HepG2 (cell line): ENCODE results near the gene EBF3. TPM values are rescaled to one million over a fixed set of nuclear protein-coding genes. Genes with fewer than 3 reads are reported as not detected.

Source experiments
- ATAC-seq: fragments of 200-7000 bp; cut with Tn5 transposase; 3 replicates; pipeline ENCODE4 v1.9.1; 2020; ENCODE audit warnings: mild to moderate bottlenecking, moderate library complexity
- BruUV-seq: library from RNA; stranded (reverse); fragments of 400-500 nt; replicated peaks from 2 replicates; lab custom pipeline; 2021; lab: Mats Ljungman, UMichigan
- CTCF ChIA-PET: fragments of 300-600 bp; formaldehyde crosslinking; extraction: SDS; loops from one replicate; lab custom pipeline; 2021; ENCODE audit warnings: low total read pairs, inconsistent platforms, low intra/inter-chr PET ratio; lab: Yijun Ruan, JAX
- POLR2A ChIA-PET: fragments of 350-600 bp; sonication (Branson Sonifier 250); formaldehyde crosslinking; loops from one replicate; lab custom pipeline; 2020; ENCODE audit warnings: antibody characterized with exemption, inconsistent platforms; lab: Yijun Ruan, JAX
- DNase-seq: peaks from one replicate; pipeline ENCODE4 v3.0.0-alpha.2; 2015; ENCODE audit warnings: low spot score
- FAIRE-seq: peaks from 3 replicates; lab custom pipeline; 2011; peaks lifted over from hg19 to GRCh38; lab: Jason Lieb, UNC
- H2AFZ ChIP-seq: one replicate; pipeline ENCODE4 v1.6.1; 2011; ENCODE audit warnings: low read length, inconsistent platforms
- H3K27ac ChIP-seq: fragments of 300-600 bp; 3 replicates; pipeline ENCODE4 v1.8.0; 2011; ENCODE audit warnings: mixed run types, mild to moderate bottlenecking, mixed read lengths, low read length, inconsistent platforms; ENCODE audit not compliant: insufficient read depth; ENCODE audit errors: extremely low read length
- H3K27me3 ChIP-seq, 2 experiments: fragments of 200-600 bp in 1 of 2; 2 replicates in 1 of 2; 3 replicates in 1 of 2; pipeline versions ENCODE4 v1.6.0 to v1.8.0; 2011; ENCODE audit warnings: low read length in 2 of 2, mild to moderate bottlenecking in 2 of 2, moderate library complexity in 2 of 2, inconsistent platforms in 1 of 2; ENCODE audit not compliant: insufficient read depth in 2 of 2, control insufficient read depth in 1 of 2
- H3K36me3 ChIP-seq, 2 experiments: fragments of 200-600 bp in 1 of 2; replicated peaks in 1 of 2; 2 replicates in 1 of 2; 3 replicates in 1 of 2; pipeline versions ENCODE4 v1.5.1 to v1.8.0; 2011; ENCODE audit warnings: low read length in 2 of 2, inconsistent platforms in 1 of 2; ENCODE audit not compliant: insufficient read depth in 2 of 2, control insufficient read depth in 1 of 2
- H3K4me1 ChIP-seq: 2 replicates; pipeline ENCODE4 v1.5.1; 2012; ENCODE audit warnings: low read length, inconsistent platforms; ENCODE audit not compliant: insufficient read depth
- H3K4me2 ChIP-seq: 2 replicates; pipeline ENCODE4 v1.6.0; 2011; ENCODE audit warnings: low read depth, low read length, inconsistent platforms
- H3K4me3 ChIP-seq, 3 experiments: fragments of 200-600 bp in 1 of 3; sonication (generic), shearing (Covaris generic) in 1 of 3; replicated peaks in 1 of 3; 2 replicates each; pipeline ENCODE4 v1.5.1; 2011 to 2016; ENCODE audit warnings: low read length in 3 of 3, inconsistent platforms in 2 of 3, low read depth in 2 of 3, mild to moderate bottlenecking in 2 of 3, control low read depth in 1 of 3, mixed read lengths in 1 of 3; ENCODE audit not compliant: insufficient read depth in 1 of 3
- H3K79me2 ChIP-seq: one replicate; pipeline ENCODE4 v1.6.1; 2011; ENCODE audit warnings: low read length, inconsistent platforms; ENCODE audit not compliant: insufficient read depth
- H3K9ac ChIP-seq: 2 replicates; pipeline ENCODE4 v1.6.0; 2011; ENCODE audit warnings: mild to moderate bottlenecking, low read depth, low read length, inconsistent platforms; ENCODE audit not compliant: insufficient read depth
- H3K9me3 ChIP-seq: 2 replicates; pipeline ENCODE4 v1.5.1; 2012; ENCODE audit warnings: mild to moderate bottlenecking, low read length
- H4K20me1 ChIP-seq: 2 replicates; pipeline ENCODE4 v1.6.0; 2011; ENCODE audit warnings: inconsistent platforms, mild to moderate bottlenecking, low read length, moderate library complexity; ENCODE audit not compliant: insufficient read depth
- GTF3A ChIP-seq: sonication (generic); formaldehyde crosslinking; conservative IDR thresholded peaks from 2 replicates; pipeline ENCODE4 v1.4.0; 2020; ENCODE audit warnings: mild to moderate bottlenecking, missing genetic modification reagents
- ZNF761 ChIP-seq: sonication (generic); formaldehyde crosslinking; conservative IDR thresholded peaks from 2 replicates; pipeline ENCODE4 v1.4.0; 2020; ENCODE audit warnings: mild to moderate bottlenecking, missing genetic modification reagents
- WGBS: methylation state at CpG from one replicate; pipeline ENCODE4 v1.1.6; 2017; ENCODE audit warnings: low lambda C conversion rate; 5-methylcytosine and 5-hydroxymethylcytosine counted together
- in situ Hi-C: cut with HindIII; loops from 2 replicates; pipeline ENCODE4 v1.10.0; 2017; ENCODE audit warnings: low pct_unique_long_range_greater_than_20kb; ENCODE audit not compliant: extremely low pct_ligation_motif_present
- intact Hi-C: fragments of 100-400 bp; cut with micrococcal nuclease; formaldehyde crosslinking; loops from one replicate; pipeline ENCODE4 v1.10.0; 2022; ENCODE audit not compliant: unreplicated experiment
- polyA plus RNA-seq, 8 experiments: library from polyadenylated mRNA; depleted of rRNA in 3 of 8; stranded (reverse) in 7 of 8; unstranded in 1 of 8; fragments of >200 nt; fragmentation: Illumina TruSeq in 4 of 8; extraction: Trizol in 4 of 8; gene quantifications; 2 replicates each; pipeline versions ENCODE4 v1.2.1 to v1.2.3, GENCODE V29; 2011 to 2016; ENCODE audit warnings: low read depth in 4 of 8, missing spikeins in 1 of 8, mixed read lengths in 1 of 8; ENCODE audit not compliant: insufficient read depth in 1 of 8
- total RNA-seq, 5 experiments: library from RNA; depleted of rRNA; stranded (reverse); fragments of >200 nt; fragmentation: Illumina TruSeq; extraction: Trizol; gene quantifications; 2 replicates each; pipeline ENCODE4 v1.2.3, GENCODE V29; 2016; ENCODE audit warnings: low read depth in 1 of 5
- TF ChIP-seq, protein P1 (sequence below): IDR thresholded peaks from 2 replicates; pipeline ENCODE4 v1.4.0; 2020; ENCODE audit warnings: mild to moderate bottlenecking, missing genetic modification reagents

The EBF3 gene
- total and polyA plus RNA-seq, 2 of the 13 experiments (the other 11 are each of a cell fraction or from before 2014, with no cell fraction given): not detected

DNA sequence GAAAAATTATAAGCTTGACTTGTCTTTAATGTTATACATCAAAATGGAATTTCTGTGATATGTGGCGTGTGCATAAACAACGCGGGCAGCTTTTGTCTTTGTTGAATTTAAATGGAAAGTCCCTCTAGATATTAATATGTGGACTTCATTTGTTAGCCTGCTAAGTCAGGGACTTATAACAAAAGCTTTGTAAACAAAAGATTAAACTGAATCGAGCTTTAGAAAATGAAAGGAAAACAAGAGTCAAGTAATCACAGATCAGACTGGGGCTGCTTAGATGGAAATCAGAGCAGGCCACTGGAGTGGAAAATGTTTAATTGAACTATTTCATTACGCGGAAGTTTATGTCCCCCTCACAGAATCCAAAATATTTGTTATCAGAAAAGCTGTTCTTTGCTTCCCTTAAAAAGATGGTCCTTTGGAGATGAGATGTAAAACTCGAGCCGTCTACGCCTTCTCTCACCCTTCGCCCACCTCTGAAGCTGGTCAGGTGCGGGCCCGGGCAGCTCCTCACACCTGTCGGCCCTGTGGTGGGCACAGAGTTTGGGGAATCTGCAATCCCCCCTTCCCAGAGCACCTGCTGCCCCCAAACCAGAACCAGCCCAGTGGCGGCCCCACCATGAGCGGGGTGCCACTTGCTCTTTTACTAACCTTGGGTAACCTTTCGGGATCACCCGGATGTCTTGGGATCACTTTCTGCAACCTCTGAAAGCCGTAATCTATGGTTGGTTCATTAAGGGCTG is 116.2 kb downstream of the EBF3 start:
- Histone ChIP-seq H3K9ac (no peak overlapping the region), H2AFZ (no peak overlapping the region), H3K36me3 (no peaks in the 10 kb centered on the region), H3K27me3 (peaks cover 4 to 55% of the 10 kb centered on the region in 2 experiments; a peak in 4 of 5 replicates), H3K27ac (no peak overlapping the region), H4K20me1 (no peaks in the 10 kb centered on the region), H3K79me2 (no peaks in the 10 kb centered on the region), H3K9me3 (no peaks in the 10 kb centered on the region), H3K4me1 (no peaks in the 10 kb centered on the region), H3K4me3 (no peak overlapping the region), H3K4me2 (no peak overlapping the region)
- FAIRE-seq: no peak
- in situ Hi-C loops: no loop called here
- ChIA-PET POLR2A (no interaction called here), CTCF (no interaction called here)
- intact Hi-C loops: no loop called here
- WGBS: 51% methylated on average over 18 of the region's 18 CpGs
- ATAC-seq: no peak
- TF ChIP-seq, protein P1, sequence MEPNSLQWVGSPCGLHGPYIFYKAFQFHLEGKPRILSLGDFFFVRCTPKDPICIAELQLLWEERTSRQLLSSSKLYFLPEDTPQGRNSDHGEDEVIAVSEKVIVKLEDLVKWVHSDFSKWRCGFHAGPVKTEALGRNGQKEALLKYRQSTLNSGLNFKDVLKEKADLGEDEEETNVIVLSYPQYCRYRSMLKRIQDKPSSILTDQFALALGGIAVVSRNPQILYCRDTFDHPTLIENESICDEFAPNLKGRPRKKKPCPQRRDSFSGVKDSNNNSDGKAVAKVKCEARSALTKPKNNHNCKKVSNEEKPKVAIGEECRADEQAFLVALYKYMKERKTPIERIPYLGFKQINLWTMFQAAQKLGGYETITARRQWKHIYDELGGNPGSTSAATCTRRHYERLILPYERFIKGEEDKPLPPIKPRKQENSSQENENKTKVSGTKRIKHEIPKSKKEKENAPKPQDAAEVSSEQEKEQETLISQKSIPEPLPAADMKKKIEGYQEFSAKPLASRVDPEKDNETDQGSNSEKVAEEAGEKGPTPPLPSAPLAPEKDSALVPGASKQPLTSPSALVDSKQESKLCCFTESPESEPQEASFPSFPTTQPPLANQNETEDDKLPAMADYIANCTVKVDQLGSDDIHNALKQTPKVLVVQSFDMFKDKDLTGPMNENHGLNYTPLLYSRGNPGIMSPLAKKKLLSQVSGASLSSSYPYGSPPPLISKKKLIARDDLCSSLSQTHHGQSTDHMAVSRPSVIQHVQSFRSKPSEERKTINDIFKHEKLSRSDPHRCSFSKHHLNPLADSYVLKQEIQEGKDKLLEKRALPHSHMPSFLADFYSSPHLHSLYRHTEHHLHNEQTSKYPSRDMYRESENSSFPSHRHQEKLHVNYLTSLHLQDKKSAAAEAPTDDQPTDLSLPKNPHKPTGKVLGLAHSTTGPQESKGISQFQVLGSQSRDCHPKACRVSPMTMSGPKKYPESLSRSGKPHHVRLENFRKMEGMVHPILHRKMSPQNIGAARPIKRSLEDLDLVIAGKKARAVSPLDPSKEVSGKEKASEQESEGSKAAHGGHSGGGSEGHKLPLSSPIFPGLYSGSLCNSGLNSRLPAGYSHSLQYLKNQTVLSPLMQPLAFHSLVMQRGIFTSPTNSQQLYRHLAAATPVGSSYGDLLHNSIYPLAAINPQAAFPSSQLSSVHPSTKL (CRISPR knock-in tag): no peak
- TF ChIP-seq ZNF761 (no peak), GTF3A (CRISPR knock-in tag) (no peak)
- DNase-seq: no peak
- BruUV-seq: no TSS peak
